ENCODE results near the gene DPH2. TPM values are rescaled to one million over a fixed set of nuclear protein-coding genes. Genes with fewer than 3 reads are reported as not detected.

DPH2 gene
- total RNA-seq, 4 donors from 2014 or later: 5.1 to 18.5 (median 12.3) TPM

GRCh38 chr1:43976045-43976444 is 6.2 kb downstream of the DPH2 start:
- no peak overlapping the region for H3K27ac ChIP-seq
- DNase-seq: no peak
- peak overlapping the region; percentile 65 to 93 for H3K4me3 ChIP-seq
- no peaks in the 10 kb centered on the region for H3K36me3 ChIP-seq
- intact Hi-C loops (cut with DNase I; ENCODE audit: low total_unique reads): no loop called here
- no peaks in the 10 kb centered on the region for H3K9me3 ChIP-seq
- H3K4me1 ChIP-seq: peaks cover 4 to 8% of the 10 kb centered on the region in 2 donors
- TF ChIP-seq CTCF (IDR thresholded peaks at IDR 0.05): no peak
- no peak for TF ChIP-seq POLR2A (IDR thresholded peaks at IDR 0.05)
- no peaks in the 10 kb centered on the region for H3K27me3 ChIP-seq

GRCh38 chr1:43976890-43977289 is 7.1 kb downstream of the DPH2 start:
- DNase-seq: no peak
- Histone ChIP-seq H3K4me1 (peaks cover 4 to 8% of the 10 kb centered on the region in 2 donors), H3K4me3 (no peak overlapping the region), H3K9me3 (no peaks in the 10 kb centered on the region), H3K27ac (no peak overlapping the region), H3K36me3 (no peaks in the 10 kb centered on the region), H3K27me3 (no peaks in the 10 kb centered on the region)
- no peak for TF ChIP-seq POLR2A (IDR thresholded peaks at IDR 0.05)
- TF ChIP-seq CTCF (IDR thresholded peaks at IDR 0.05): no peak
- intact Hi-C loops (cut with DNase I; ENCODE audit: low total_unique reads): no loop called here

- no peak for TF ChIP-seq CTCF (IDR thresholded peaks at IDR 0.05)
- no peak for TF ChIP-seq POLR2A (IDR thresholded peaks at IDR 0.05)
- peaks cover 4 to 8% of the 10 kb centered on the region in 2 donors for H3K4me1 ChIP-seq
- no peaks in the 10 kb centered on the region for H3K36me3 ChIP-seq
- no peak overlapping the region for H3K4me3 ChIP-seq
- H3K27ac ChIP-seq: no peak overlapping the region
- H3K27me3 ChIP-seq: no peaks in the 10 kb centered on the region
- no peak for DNase-seq
- H3K9me3 ChIP-seq: no peaks in the 10 kb centered on the region
- intact Hi-C loops (cut with DNase I; ENCODE audit: low total_unique reads): no loop called here
Observed at GRCh38 chr1:43977376-43978263, 7.8 kb downstream of the DPH2 start.

GRCh38 chr1:43978264-43978550 is 8.4 kb downstream of the DPH2 start:
- no peak overlapping the region for H3K4me3 ChIP-seq
- intact Hi-C loops (cut with DNase I; ENCODE audit: low total_unique reads): no loop called here
- no peaks in the 10 kb centered on the region for H3K27me3 ChIP-seq
- H3K9me3 ChIP-seq: no peaks in the 10 kb centered on the region
- H3K27ac ChIP-seq: no peak overlapping the region
- peaks cover 4 to 8% of the 10 kb centered on the region in 2 donors for H3K4me1 ChIP-seq
- DNase-seq: no peak
- H3K36me3 ChIP-seq: no peaks in the 10 kb centered on the region
- TF ChIP-seq CTCF (IDR thresholded peaks at IDR 0.05) (no peak), POLR2A (IDR thresholded peaks at IDR 0.05) (no peak)

- DNase-seq: peak; percentile 26 to 53
- H3K27me3 ChIP-seq: no peaks in the 10 kb centered on the region
- H3K27ac ChIP-seq: peak within 1 kb of the TSS; percentile 52 to 70
- H3K9me3 ChIP-seq: no peaks in the 10 kb centered on the region
- intact Hi-C loops (cut with DNase I; ENCODE audit: low total_unique reads): no loop called here
- H3K36me3 ChIP-seq: no peaks in the 10 kb centered on the region
- H3K4me3 ChIP-seq: peak within 1 kb of the TSS; percentile 42 to 87
- TF ChIP-seq POLR2A (IDR thresholded peaks at IDR 0.05) (no peak), CTCF (IDR thresholded peaks at IDR 0.05) (no peak)
- peaks cover 4 to 8% of the 10 kb centered on the region in 2 donors for H3K4me1 ChIP-seq
Observed at GRCh38 chr1:43978551-43979260, 8.9 kb downstream of the DPH2 start, which contains the start of gene B4GALT2. TSS of gene B4GALT2 (plus strand) at chr1:43979210. CDS start at chr1:43981161, 1,951 bp downstream.

All from uterus (tissue), 4 donors.